GM12864 (cell line): ENCODE results near the gene PID1.

ENCODE experiments used
- DNase-seq: peaks from one replicate; pipeline ENCODE4 v3.0.0-alpha.2; 2011; ENCODE audit warnings: low read depth
- H3K4me3 ChIP-seq: 2 replicates; pipeline ENCODE4 v1.5.1; 2011; ENCODE audit warnings: mild to moderate bottlenecking, low read depth, low read length, control low read depth
- CTCF ChIP-seq: IDR thresholded peaks from 2 replicates; pipeline ENCODE4 v1.5.1; 2011; ENCODE audit warnings: low read depth, mild to moderate bottlenecking, moderate library complexity, low read length, control low read depth, inconsistent platforms; ENCODE audit errors: missing control alignments

PID1 gene

DNA sequence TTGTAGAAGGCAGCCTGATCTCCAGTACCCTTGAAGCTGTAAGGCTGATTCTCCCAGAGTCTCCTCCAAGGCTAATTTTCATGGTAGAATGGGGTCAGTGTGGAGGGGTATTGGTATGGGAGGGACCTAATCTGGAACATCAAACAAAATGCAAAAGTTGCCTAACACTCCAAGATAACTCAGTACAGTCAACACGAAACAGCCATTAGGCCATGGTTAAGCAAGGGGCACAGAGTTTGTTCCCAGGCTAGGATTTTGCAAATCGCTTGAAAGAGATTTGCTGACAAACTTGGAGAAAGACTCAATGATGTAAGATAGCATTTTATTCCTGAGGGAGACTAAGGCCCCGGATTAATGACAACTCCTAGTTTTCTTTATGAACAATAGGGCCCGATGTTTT lies 5.4 kb downstream of the PID1 start:
- TF ChIP-seq CTCF: no peak
- DNase-seq: no peak
- no peak overlapping the region for H3K4me3 ChIP-seq

- H3K4me3 ChIP-seq: no peak overlapping the region
- TF ChIP-seq CTCF: no peak
- DNase-seq: no peak
These were observed 9.5 kb downstream of the PID1 start for GRCh38 chr2:229261599-229261998.

- H3K4me3 ChIP-seq: no peak overlapping the region
- no peak for DNase-seq
- no peak for TF ChIP-seq CTCF
These were observed 10.0 kb downstream of the PID1 start for GRCh38 chr2:229261076-229261475.

DNA sequence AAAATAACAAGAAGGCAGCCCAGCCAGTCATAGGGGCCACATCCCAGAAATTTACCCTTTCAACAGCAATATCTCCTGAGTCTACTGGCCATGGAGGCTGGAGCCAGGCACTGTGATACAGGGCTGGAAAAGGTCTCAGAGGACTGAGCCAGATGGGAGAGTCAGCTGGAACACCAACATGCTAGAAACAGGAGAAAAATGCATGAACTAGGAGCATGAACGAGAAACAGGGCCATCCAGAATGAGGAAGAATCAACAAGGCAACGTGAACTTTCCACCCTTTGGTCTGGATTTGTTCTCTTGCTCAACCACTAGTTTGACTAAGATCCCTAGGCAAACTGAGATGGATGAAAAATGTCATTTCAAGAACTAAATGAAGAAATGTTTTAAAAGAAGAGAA lies 13.1 kb downstream of the PID1 start:
- no peak for DNase-seq
- TF ChIP-seq CTCF: no peak
- H3K4me3 ChIP-seq: no peak overlapping the region

GRCh38 chr2:229256376-229256775 lies 14.7 kb downstream of the PID1 start:
- no peak for TF ChIP-seq CTCF
- DNase-seq: no peak
- no peak overlapping the region for H3K4me3 ChIP-seq

GRCh38 chr2:229254206-229254605 lies 16.9 kb downstream of the PID1 start:
- no peak overlapping the region for H3K4me3 ChIP-seq
- no peak for DNase-seq
- TF ChIP-seq CTCF: no peak

DNA sequence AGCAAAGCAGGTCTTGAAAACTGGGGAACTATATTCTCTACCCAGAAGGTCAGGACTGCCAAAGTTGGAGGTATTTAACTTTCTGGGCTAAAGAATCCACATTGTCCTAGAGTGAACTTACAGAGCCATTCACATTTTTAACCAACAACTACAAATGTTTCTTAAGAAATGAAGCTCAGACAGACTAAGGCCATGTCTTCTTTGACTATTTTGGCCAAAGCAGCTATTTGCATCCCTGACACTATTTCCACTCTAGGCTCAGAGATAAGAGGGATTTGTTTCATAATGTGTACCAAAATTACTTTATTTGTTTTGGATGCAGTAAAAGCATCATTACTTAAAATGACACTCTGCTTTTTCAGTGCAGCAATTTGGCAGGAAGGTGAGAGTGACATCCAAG lies 18.1 kb downstream of the PID1 start:
- no peak overlapping the region for H3K4me3 ChIP-seq
- TF ChIP-seq CTCF: no peak
- no peak for DNase-seq
